PFSK-1 (cell line): ENCODE measurements around the gene ATP5MC3.

ENCODE experiments used
- POLR2AphosphoS5 ChIP-seq: IDR thresholded peaks from 2 replicates; pipeline ENCODE4 v1.6.1; 2012; ENCODE audit warnings: low read depth, mild to moderate bottlenecking, control low read depth, low read length, moderate library complexity
- SIN3A ChIP-seq: IDR thresholded peaks from 2 replicates; pipeline ENCODE4 v1.6.1; 2012; ENCODE audit warnings: mild to moderate bottlenecking, low read length, moderate library complexity, borderline replicate concordance; ENCODE audit not compliant: insufficient read depth

DNA sequence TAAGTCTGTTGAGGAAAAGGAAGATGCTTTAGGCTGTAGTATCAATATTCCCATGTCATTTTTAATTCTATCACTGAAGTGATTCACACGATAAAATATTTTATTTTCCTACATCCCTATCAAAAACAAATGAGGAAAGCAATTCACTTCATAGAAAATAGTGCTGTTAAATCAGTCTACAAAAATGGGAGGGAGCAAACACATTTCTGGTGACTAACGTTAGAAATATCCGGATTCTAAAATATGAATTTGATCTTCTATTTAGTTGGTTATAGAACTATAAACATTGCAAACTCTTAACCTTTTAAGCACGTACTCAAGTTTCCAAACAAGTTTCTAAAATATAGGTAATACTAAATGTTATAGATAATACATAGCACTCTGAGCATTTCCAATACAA, 34.3 kb downstream of the ATP5MC3 start:
- TF ChIP-seq POLR2AphosphoS5: no peak
- TF ChIP-seq SIN3A: no peak
